GM23248 (cell line): ENCODE measurements around the gene PTPN5.

Source experiments
- EZH2 ChIP-seq: fragments of 200-600 bp; sonication (generic); IDR thresholded peaks from 2 replicates; pipeline ENCODE4 v1.6.1; 2018; ENCODE audit warnings: antibody characterized with exemption, mild to moderate bottlenecking; ENCODE audit not compliant: insufficient read depth, poor library complexity, severe bottlenecking
- EZH2phosphoT487 ChIP-seq: fragments of 200-600 bp; sonication (generic); IDR thresholded peaks from 2 replicates; pipeline ENCODE4 v1.6.1; 2018; ENCODE audit warnings: antibody characterized with exemption, moderate library complexity, mild to moderate bottlenecking, low read depth; ENCODE audit not compliant: insufficient read depth

GRCh38 chr11:18706330-18707243 lies 85.0 kb downstream of the PTPN5 start:
- TF ChIP-seq EZH2phosphoT487 (no peak), EZH2 (no peak)
